ENCODE results near the gene CNGA4. TPM values are rescaled to one million over a fixed set of nuclear protein-coding genes. Genes with fewer than 3 reads are reported as not detected.

CNGA4 gene
- total and polyA plus RNA-seq, 2 experiments from 2014 or later: 0.17 to 0.25 TPM

GRCh38 chr11:6260207-6260726, 21.4 kb downstream of the CNGA4 start:
- 57% methylated on average over 5 of the region's 5 CpGs for WGBS (ENCODE audit: low lambda C conversion rate, missing lambda C conversion rate)
- DNase-seq (ENCODE audit: low spot score): no peak
- Histone ChIP-seq H3K9me3 (ENCODE audit: low read depth) (no peaks in the 10 kb centered on the region), H3K79me2 (no peaks in the 10 kb centered on the region), H3K4me3 (peak overlapping the region; percentile 29), H3K9me2 (replicated peaks; ENCODE audit: insufficient read depth) (no peaks in the 10 kb centered on the region), H2AFZ (no peak overlapping the region), H3K27ac (no peak overlapping the region), H3K27me3 (peaks cover 47% of the 10 kb centered on the region), H3K4me2 (peak overlapping the region; percentile 98), H4K20me1 (ENCODE audit: insufficient read depth, poor library complexity, severe bottlenecking) (no peaks in the 10 kb centered on the region), H3K36me3 (replicated peaks; ENCODE audit: insufficient read depth, low read depth) (no peaks in the 10 kb centered on the region), H3K4me1 (ENCODE audit: insufficient read depth) (peaks cover 5% of the 10 kb centered on the region)
- TF ChIP-seq EZH2phosphoT487 (IDR thresholded peaks at IDR 0.05; ENCODE audit: low read depth, severe bottlenecking, unreplicated experiment): no peak

DNA sequence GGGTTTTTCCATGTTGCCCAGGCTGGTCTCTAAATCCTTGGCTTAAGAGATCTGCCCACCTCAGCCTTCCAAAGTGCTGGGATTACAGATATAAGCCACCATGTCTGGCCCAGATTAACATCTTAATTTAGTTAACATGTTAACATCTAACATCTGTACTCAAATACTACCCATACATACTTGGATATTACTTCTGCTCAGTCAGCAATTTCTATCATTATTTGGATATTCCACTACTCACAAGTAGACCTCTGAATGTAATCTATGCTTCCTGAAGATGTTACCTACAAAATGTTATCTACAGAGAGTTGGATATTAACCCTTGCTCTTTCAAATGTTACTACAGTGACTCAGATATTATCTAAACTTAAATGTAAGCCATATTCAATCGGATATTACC, 24.8 kb downstream of the CNGA4 start:
- TF ChIP-seq EZH2phosphoT487 (IDR thresholded peaks at IDR 0.05; ENCODE audit: low read depth, severe bottlenecking, unreplicated experiment) (no peak), EZH2 (IDR thresholded peaks at IDR 0.05; ENCODE audit: borderline replicate concordance) (no peak)
- TF ChIP-seq, protein P1, sequence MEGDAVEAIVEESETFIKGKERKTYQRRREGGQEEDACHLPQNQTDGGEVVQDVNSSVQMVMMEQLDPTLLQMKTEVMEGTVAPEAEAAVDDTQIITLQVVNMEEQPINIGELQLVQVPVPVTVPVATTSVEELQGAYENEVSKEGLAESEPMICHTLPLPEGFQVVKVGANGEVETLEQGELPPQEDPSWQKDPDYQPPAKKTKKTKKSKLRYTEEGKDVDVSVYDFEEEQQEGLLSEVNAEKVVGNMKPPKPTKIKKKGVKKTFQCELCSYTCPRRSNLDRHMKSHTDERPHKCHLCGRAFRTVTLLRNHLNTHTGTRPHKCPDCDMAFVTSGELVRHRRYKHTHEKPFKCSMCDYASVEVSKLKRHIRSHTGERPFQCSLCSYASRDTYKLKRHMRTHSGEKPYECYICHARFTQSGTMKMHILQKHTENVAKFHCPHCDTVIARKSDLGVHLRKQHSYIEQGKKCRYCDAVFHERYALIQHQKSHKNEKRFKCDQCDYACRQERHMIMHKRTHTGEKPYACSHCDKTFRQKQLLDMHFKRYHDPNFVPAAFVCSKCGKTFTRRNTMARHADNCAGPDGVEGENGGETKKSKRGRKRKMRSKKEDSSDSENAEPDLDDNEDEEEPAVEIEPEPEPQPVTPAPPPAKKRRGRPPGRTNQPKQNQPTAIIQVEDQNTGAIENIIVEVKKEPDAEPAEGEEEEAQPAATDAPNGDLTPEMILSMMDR (IDR thresholded peaks at IDR 0.05; ENCODE audit: poor library complexity): no peak
- H3K4me1 ChIP-seq (ENCODE audit: insufficient read depth): peaks cover 5% of the 10 kb centered on the region
- 91% methylated on average over 1 of the region's 1 CpG for WGBS (ENCODE audit: low lambda C conversion rate, missing lambda C conversion rate)
- H3K36me3 ChIP-seq (replicated peaks; ENCODE audit: insufficient read depth, low read depth): no peaks in the 10 kb centered on the region
- no peak overlapping the region for H3K27ac ChIP-seq
- H3K27me3 ChIP-seq: peaks cover 29% of the 10 kb centered on the region
- no peak overlapping the region for H3K4me3 ChIP-seq
- H3K9me3 ChIP-seq (ENCODE audit: low read depth): no peaks in the 10 kb centered on the region
- no peak overlapping the region for H2AFZ ChIP-seq
- no peaks in the 10 kb centered on the region for H3K79me2 ChIP-seq
- no peaks in the 10 kb centered on the region for H4K20me1 ChIP-seq (ENCODE audit: insufficient read depth, poor library complexity, severe bottlenecking)
- DNase-seq (ENCODE audit: low spot score): no peak
- H3K4me2 ChIP-seq: no peak overlapping the region
- H3K9me2 ChIP-seq (replicated peaks; ENCODE audit: insufficient read depth): no peaks in the 10 kb centered on the region

GRCh38 chr11:6268820-6269219, 29.9 kb downstream of the CNGA4 start:
- DNase-seq (ENCODE audit: low spot score): no peak
- no peaks in the 10 kb centered on the region for H3K9me2 ChIP-seq (replicated peaks; ENCODE audit: insufficient read depth)
- no peak for TF ChIP-seq EZH2 (IDR thresholded peaks at IDR 0.05; ENCODE audit: borderline replicate concordance)
- TF ChIP-seq, protein P1 (IDR thresholded peaks at IDR 0.05; ENCODE audit: poor library complexity): no peak
- no peak for TF ChIP-seq EZH2phosphoT487 (IDR thresholded peaks at IDR 0.05; ENCODE audit: low read depth, severe bottlenecking, unreplicated experiment)
- H3K79me2 ChIP-seq: no peaks in the 10 kb centered on the region
- H3K4me3 ChIP-seq: no peak overlapping the region
- H3K9me3 ChIP-seq (ENCODE audit: low read depth): no peaks in the 10 kb centered on the region
- H3K27ac ChIP-seq: no peak overlapping the region
- no peaks in the 10 kb centered on the region for H3K27me3 ChIP-seq
- H3K36me3 ChIP-seq (replicated peaks; ENCODE audit: insufficient read depth, low read depth): no peaks in the 10 kb centered on the region
- WGBS (ENCODE audit: low lambda C conversion rate, missing lambda C conversion rate): 68% methylated on average over 1 of the region's 1 CpG
- no peaks in the 10 kb centered on the region for H4K20me1 ChIP-seq (ENCODE audit: insufficient read depth, poor library complexity, severe bottlenecking)
- no peaks in the 10 kb centered on the region for H3K4me1 ChIP-seq (ENCODE audit: insufficient read depth)
- no peak overlapping the region for H3K4me2 ChIP-seq
- no peak overlapping the region for H2AFZ ChIP-seq

- H3K27me3 ChIP-seq: no peaks in the 10 kb centered on the region
- no peak overlapping the region for H3K27ac ChIP-seq
- no peaks in the 10 kb centered on the region for H3K9me2 ChIP-seq (replicated peaks; ENCODE audit: insufficient read depth)
- no peaks in the 10 kb centered on the region for H3K4me1 ChIP-seq (ENCODE audit: insufficient read depth)
- TF ChIP-seq EZH2 (IDR thresholded peaks at IDR 0.05; ENCODE audit: borderline replicate concordance): no peak
- TF ChIP-seq, protein P1 (IDR thresholded peaks at IDR 0.05; ENCODE audit: poor library complexity): no peak
- TF ChIP-seq EZH2phosphoT487 (IDR thresholded peaks at IDR 0.05; ENCODE audit: low read depth, severe bottlenecking, unreplicated experiment): no peak
- no peaks in the 10 kb centered on the region for H3K36me3 ChIP-seq (replicated peaks; ENCODE audit: insufficient read depth, low read depth)
- DNase-seq (ENCODE audit: low spot score): no peak
- no peaks in the 10 kb centered on the region for H3K79me2 ChIP-seq
- H3K4me2 ChIP-seq: no peak overlapping the region
- no peak overlapping the region for H3K4me3 ChIP-seq
- H3K9me3 ChIP-seq (ENCODE audit: low read depth): no peaks in the 10 kb centered on the region
- WGBS (ENCODE audit: low lambda C conversion rate, missing lambda C conversion rate): 92% methylated on average over 24 of the region's 24 CpGs
- no peak overlapping the region for H2AFZ ChIP-seq
- no peaks in the 10 kb centered on the region for H4K20me1 ChIP-seq (ENCODE audit: insufficient read depth, poor library complexity, severe bottlenecking)
These were observed 31.1 kb downstream of the CNGA4 start for GRCh38 chr11:6269994-6270393.
